ENCODE measurements around the gene NINJ2. TPM values are rescaled to one million over a fixed set of nuclear protein-coding genes. Genes with fewer than 3 reads are reported as not detected.
A peak's percentile ranks its signal among the peaks of the same experiment; 100 is the strongest.
"Not testable (repeated sequence)": the region's sequence is repeated elsewhere in the genome, so short reads cannot be mapped to it uniquely, and the experiment has no call there.

Gene NINJ2
- polyA plus RNA-seq, 3 donors = 1.4 to 30.5 (median 19.5) TPM

- no peak overlapping the region for H3K27ac ChIP-seq (ENCODE audit: low read depth, low read length)
- 23 to 40% (median 23%) methylated on average over 8 of the region's 8 CpGs for WGBS, 3 donors
Observed at GRCh38 chr12:645563-646071, 17.6 kb downstream of the NINJ2 start.

DNA sequence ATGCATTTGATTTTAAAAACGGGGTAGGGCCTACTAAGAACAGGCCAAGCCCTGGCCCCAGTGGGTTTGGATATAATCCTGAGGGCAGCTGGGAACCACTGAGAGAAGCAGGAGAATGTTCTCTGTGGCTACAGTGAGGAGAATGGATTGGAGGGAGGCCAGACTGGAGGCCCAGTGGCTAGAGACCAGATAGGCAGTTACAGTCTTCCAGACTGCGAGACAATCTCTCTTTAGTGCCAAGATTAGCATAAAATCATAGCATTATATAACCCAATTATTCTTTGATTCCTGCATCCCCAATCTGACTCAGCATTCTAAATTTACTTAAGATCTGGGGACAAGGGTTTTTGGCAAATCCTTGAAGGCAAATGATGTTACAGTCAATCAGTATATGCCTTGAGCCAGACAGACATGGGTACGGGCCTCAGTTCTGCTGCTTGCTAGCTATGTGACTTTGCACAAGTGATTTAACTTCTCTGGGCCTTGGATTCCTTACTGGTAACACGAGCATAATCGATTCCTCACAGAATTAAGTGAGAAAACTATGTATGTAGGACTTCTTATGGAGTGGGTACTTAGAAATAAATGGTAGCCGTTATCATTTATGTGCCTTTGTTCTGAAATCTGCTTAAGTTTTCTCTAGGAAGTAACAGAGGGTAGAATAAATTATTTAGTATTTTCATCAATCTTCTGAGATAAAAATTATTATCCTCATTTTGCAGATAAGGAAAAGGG, 18.3 kb downstream of the NINJ2 start:
- 64 to 82% (median 73%) methylated on average over 6 of the region's 6 CpGs for WGBS, 3 donors

DNA sequence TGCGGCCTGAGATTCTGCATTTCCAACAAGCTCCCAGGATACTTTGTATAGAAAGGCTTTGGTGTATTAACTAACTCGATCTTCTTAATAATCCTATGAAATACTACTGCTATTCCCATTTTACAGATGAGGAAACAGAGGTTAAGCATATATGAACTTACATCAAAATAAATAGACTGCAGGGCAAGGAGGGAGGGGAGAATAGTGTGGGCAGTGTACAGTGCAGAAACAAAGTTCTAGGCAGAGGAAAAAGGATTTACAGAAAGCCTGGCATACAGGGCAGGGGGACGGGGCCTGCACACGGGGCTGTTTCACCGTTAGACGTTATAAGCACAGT, 19.0 kb downstream of the NINJ2 start:
- H3K27ac ChIP-seq (ENCODE audit: low read depth, low read length) = no peak overlapping the region
- 84 to 94% (median 85%) methylated on average over 6 of the region's 6 CpGs for WGBS, 3 donors

More for the DNA sequence above, 18.3 kb downstream of the NINJ2 start:
- H3K27ac ChIP-seq (ENCODE audit: low read depth, low read length) = no peak overlapping the region

GRCh38 chr12:643475-644302, 19.6 kb downstream of the NINJ2 start:
- peak overlapping the region; percentile 97 for H3K27ac ChIP-seq (ENCODE audit: low read depth, low read length)
- 21 to 42% (median 28%) methylated on average over 33 of the region's 33 CpGs for WGBS, 3 donors

- WGBS, 3 donors = 0 to 4% (median 1%) methylated on average over 56 to 94 of the region's 95 CpGs
- peak overlapping the region; percentile 97 for H3K27ac ChIP-seq (ENCODE audit: low read depth, low read length)
Observed at GRCh38 chr12:642633-643474, 20.4 kb downstream of the NINJ2 start.

GRCh38 chr12:641321-641720, 21.9 kb downstream of the NINJ2 start:
- H3K27ac ChIP-seq (ENCODE audit: low read depth, low read length) = not testable (repeated sequence)
- 95 to 99% (median 97%) methylated on average over 11 of the region's 11 CpGs for WGBS, 3 donors

- no peak overlapping the region for H3K27ac ChIP-seq (ENCODE audit: low read depth, low read length)
- 93 to 95% (median 94%) methylated on average over 3 of the region's 3 CpGs for WGBS, 3 donors
Observed at GRCh38 chr12:640773-641172, 22.5 kb downstream of the NINJ2 start.

- WGBS, 3 donors = 90 to 92% (median 92%) methylated on average over 5 of the region's 5 CpGs
- H3K27ac ChIP-seq (ENCODE audit: low read depth, low read length) = no peak overlapping the region
Observed at GRCh38 chr12:639988-640387, 23.3 kb downstream of the NINJ2 start.

GRCh38 chr12:639566-639965, 23.7 kb downstream of the NINJ2 start:
- 81 to 89% (median 86%) methylated on average over 5 of the region's 5 CpGs for WGBS, 3 donors
- no peak overlapping the region for H3K27ac ChIP-seq (ENCODE audit: low read depth, low read length)

- WGBS, 3 donors = 32 to 59% (median 38%) methylated on average over 3 of the region's 3 CpGs
- no peak overlapping the region for H3K27ac ChIP-seq (ENCODE audit: low read depth, low read length)
Observed at GRCh38 chr12:638953-639557, 24.2 kb downstream of the NINJ2 start.

- H3K27ac ChIP-seq (ENCODE audit: low read depth, low read length) = no peak overlapping the region
- 77 to 90% (median 79%) methylated on average over 4 of the region's 4 CpGs for WGBS, 3 donors
Observed at GRCh38 chr12:636632-637031, 26.6 kb downstream of the NINJ2 start.

GRCh38 chr12:633731-634130, 29.5 kb downstream of the NINJ2 start:
- H3K27ac ChIP-seq (ENCODE audit: low read depth, low read length) = no peak overlapping the region
- WGBS, 3 donors = 88 to 97% (median 88%) methylated on average over 2 of the region's 2 CpGs

DNA sequence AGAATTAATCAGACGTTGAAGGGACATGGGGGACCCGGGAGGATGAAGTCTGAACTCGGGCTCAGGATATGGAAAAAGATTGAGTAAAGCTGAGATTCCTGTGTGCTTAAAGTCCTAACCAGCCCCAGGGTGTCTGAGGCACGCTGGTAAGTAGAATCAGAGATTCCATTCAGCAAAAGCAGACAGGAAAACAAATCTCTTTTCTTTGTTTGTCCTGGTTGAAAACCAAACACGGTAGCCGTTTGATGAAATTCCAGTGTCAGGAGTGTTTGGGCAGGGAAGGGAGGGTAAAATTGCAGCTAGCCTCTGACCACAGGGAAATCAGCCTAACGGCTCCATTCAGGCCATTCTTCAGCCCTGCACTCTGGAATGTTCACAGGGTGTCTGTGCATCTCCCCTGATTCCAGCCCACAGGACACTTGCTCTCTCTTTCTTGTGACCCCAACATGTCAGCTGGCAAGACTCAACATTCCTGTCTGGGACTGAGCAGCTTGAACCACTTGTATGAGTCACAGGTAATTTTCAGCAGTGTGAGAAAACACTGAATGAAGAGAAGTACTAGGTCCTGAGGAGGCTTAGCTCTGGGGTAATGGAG, 31.0 kb downstream of the NINJ2 start:
- 17 to 31% (median 27%) methylated on average over 7 of the region's 7 CpGs for WGBS, 3 donors
- no peak overlapping the region for H3K27ac ChIP-seq (ENCODE audit: low read depth, low read length)

- H3K27ac ChIP-seq (ENCODE audit: low read depth, low read length) = no peak overlapping the region
- 73 to 76% (median 76%) methylated on average over 44 to 45 of the region's 45 CpGs for WGBS, 3 donors
Observed at GRCh38 chr12:630656-631632, 32.3 kb downstream of the NINJ2 start.

DNA sequence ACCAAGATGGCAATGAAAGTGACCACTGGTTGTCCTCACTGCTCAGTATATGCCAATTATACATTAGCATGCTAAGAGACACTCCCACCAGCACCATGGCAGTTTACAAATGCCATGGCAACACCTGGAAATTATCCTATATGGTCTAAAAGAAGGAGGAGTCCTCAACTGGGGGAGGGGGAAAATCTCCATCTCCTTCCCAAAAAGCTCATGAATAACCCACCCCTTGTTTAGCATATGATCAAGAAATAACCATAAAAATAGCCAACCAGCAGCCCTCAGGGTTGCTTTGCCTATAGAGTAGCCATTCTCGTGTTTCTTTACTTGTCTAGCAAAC, 34.5 kb downstream of the NINJ2 start:
- H3K27ac ChIP-seq (ENCODE audit: low read depth, low read length) = not testable (repeated sequence)
- 96 to 100% (median 96%) methylated on average over 1 of the region's 1 CpG for WGBS, 3 donors

DNA sequence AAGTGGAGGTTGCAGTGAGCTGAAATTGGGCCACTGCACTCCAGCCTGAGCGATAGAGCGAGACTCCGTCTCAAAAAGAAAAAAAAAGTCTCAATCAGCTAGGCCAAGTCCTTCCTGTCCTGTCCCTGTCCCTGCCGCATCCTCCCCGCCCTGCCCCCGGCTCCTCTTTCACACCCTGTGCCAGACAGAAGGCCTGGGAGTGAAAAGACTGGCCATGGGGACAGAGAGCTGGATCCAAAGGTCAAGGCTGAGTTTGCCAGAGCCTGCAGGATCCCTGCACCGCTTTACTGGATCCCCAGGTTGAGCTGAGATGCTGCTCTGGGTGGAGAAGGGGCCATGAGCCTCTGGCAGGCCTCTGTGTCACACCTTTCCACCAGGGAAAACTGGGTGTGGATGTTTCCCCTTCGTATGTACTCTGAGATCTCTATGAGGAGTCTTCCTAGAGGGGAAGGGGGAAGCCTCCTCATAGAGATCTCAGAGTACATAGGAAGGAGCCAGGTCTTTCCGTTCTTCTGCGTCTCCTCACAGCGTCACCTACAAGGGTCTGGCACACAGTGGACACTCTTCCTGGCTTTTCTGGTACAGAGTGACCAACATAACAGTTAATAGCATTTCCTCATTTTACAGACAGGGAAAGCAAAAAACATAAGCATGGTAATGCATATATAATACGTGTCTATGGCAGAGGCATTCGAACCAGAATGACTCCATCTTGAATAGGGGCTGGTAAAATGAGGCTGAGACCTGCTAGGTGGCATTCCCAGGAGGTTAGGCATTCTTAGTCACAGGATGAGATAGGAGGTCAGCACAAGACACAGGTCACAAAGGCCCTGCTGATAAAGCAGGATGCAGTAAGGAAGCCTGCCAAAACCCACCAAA, 35.1 kb downstream of the NINJ2 start:
- 76 to 85% (median 82%) methylated on average over 13 of the region's 13 CpGs for WGBS, 3 donors
- no peak overlapping the region for H3K27ac ChIP-seq (ENCODE audit: low read depth, low read length)
